Urinary bladder (tissue), 4 donors: ENCODE measurements around the gene SHLD2. TPM values are rescaled to one million over a fixed set of nuclear protein-coding genes. Genes with fewer than 3 reads are reported as not detected.
"Not testable (repeated sequence)": the region's sequence is repeated elsewhere in the genome, so short reads cannot be mapped to it uniquely, and the experiment has no call there.

Source experiments
- DNase-seq: peaks from one replicate; pipeline ENCODE4 v3.0.0-alpha.2; 2015; ENCODE audit errors: extremely low spot score
- H3K27ac ChIP-seq: one replicate; pipeline ENCODE4 v1.5.1; 2013; ENCODE audit warnings: low read depth, mild to moderate bottlenecking, moderate library complexity
- H3K36me3 ChIP-seq: one replicate; pipeline ENCODE4 v1.6.1; 2013; ENCODE audit warnings: mild to moderate bottlenecking, moderate library complexity; ENCODE audit not compliant: insufficient read depth
- H3K4me1 ChIP-seq: one replicate; pipeline ENCODE4 v1.6.1; 2013; ENCODE audit warnings: mild to moderate bottlenecking, moderate library complexity; ENCODE audit not compliant: insufficient read depth
- H3K4me3 ChIP-seq: one replicate; pipeline ENCODE4 v1.5.1; 2013; ENCODE audit warnings: low read depth, low read length
- WGBS: extraction: QIAGEN DNeasy Blood & Tissue Kit; methylation state at CpG from one replicate; pipeline ENCODE4 v1.1.7; 2013; 5-methylcytosine and 5-hydroxymethylcytosine counted together
- polyA plus RNA-seq: library from polyadenylated mRNA; stranded (reverse); fragments of 200-250 nt; gene quantifications from one replicate; pipeline ENCODE4 v1.2.3, GENCODE V29; 2013
- total RNA-seq: library from RNA; depleted of rRNA; stranded (reverse); fragments of >200 nt; gene quantifications from one replicate; pipeline ENCODE4 v1.2.3, GENCODE V29; 2014
- donor health status: healthy with polysubstance abuse.
- donor health status: healthy.

The SHLD2 gene
- total and polyA plus RNA-seq, 2 donors, result 15.0 to 68.2 TPM

DNA sequence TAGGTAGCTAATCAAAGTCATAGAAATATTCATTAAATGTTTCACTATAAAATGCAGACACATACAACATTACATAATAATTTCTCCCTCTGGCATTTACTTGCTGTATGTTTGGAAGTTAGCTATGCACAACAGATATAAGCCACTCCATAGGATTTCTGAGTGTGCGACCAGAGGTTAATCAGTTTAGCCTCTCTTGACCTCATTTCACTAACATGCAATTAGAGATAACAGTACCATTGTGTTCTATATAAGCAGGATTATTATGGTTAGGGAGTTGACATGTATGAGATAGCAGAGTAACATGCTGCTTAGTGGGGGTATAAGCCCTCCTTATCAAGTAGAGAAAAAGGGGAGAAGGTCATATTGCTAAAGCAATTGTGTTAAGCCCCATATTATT is 26.7 kb upstream of the SHLD2 start:
- H3K36me3 ChIP-seq, result peaks cover 2% of the 10 kb centered on the region
- H3K4me1 ChIP-seq, result no peaks in the 10 kb centered on the region
- 85% methylated on average over 1 of the region's 1 CpG for WGBS
- H3K27ac ChIP-seq, result no peak overlapping the region
- no peak for DNase-seq
- H3K4me3 ChIP-seq, result no peak overlapping the region

DNA sequence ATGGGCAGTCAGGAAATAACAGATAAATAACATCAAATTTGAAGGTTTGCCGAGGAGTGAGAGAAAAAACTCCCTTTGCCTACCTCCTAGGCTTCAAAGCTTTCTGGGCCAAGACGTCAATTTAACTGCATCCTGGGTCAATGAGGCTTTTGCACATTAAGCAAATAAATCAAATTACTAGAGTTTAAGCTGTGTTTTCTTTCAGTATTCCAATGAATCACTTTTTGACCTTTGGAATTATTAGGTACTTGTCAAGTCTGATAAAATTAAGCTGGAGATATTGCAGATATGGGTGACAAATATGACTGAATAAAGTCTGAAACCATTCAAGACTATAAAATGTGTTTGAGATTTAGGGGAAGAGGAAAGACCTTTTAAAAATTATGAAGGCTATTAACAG is 22.6 kb upstream of the SHLD2 start:
- WGBS, result 69% methylated on average over 2 of the region's 2 CpGs
- H3K36me3 ChIP-seq, result peaks cover 3% of the 10 kb centered on the region

DNA sequence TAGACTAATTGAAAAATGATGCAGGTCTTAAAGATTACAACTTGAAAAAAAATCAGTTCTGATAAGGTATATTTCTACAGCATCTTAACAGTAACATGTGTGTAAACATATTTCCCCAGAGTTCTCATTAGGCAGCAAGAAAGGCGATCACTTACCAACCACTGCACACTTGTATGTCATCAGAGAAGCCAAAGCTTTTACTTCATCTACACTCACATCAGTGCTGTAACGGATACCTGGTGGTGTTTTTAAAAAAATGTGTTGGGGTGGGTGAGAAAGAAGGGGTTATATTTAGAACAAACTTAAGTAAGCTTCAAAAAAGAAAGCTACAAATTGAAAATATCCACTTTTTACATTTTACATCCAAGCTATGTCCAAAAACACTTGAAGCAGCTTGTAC is 18.6 kb upstream of the SHLD2 start:
- H3K4me1 ChIP-seq, H3K4me3 ChIP-seq, DNase-seq, H3K27ac ChIP-seq, H3K36me3 ChIP-seq: not testable (repeated sequence)
- WGBS, result 94% methylated on average over 2 of the region's 2 CpGs

More for the DNA sequence above, 22.6 kb upstream of the SHLD2 start:
- Histone ChIP-seq H3K4me1 (no peaks in the 10 kb centered on the region), H3K27ac (no peak overlapping the region), H3K4me3 (no peak overlapping the region)
- DNase-seq, result no peak

DNA sequence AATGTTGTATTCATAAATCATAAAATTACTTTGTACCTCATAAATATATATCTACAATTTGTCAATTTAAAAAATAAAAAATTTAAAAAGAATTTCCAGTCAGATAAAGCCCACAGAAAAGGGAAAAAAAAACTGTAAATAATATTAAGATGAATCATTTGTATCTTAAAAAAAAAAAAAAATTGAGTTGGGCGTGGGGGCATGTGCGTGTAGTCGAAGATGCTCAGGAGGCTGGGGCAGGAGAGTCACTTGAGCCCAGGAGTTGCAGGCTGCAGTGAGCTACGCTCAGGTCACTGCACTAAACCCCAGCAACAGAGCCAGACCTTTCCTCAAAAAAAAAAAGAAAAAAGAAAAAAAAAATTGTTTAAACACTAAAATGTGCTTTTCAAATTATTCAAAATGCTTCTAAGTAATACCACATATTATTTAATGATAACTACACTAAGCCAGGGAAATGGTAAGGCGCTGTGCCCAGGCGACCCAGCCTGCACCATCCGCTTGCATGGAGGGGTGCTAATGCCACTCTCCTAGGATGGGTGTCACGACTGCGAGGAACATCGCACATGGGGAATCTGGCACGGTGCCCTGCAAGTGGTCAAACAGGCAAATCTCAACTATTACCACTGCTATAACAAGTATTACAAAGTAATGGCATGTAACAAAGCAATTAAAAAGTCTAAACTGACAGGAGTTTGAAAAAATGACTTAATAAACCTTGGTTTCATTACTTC is 15.7 kb upstream of the SHLD2 start:
- H3K36me3 ChIP-seq, result no peaks in the 10 kb centered on the region
- 76% methylated on average over 11 of the region's 11 CpGs for WGBS
- H3K4me1 ChIP-seq, result no peaks in the 10 kb centered on the region
- no peak overlapping the region for H3K27ac ChIP-seq
- DNase-seq, result no peak
- no peak overlapping the region for H3K4me3 ChIP-seq

DNA sequence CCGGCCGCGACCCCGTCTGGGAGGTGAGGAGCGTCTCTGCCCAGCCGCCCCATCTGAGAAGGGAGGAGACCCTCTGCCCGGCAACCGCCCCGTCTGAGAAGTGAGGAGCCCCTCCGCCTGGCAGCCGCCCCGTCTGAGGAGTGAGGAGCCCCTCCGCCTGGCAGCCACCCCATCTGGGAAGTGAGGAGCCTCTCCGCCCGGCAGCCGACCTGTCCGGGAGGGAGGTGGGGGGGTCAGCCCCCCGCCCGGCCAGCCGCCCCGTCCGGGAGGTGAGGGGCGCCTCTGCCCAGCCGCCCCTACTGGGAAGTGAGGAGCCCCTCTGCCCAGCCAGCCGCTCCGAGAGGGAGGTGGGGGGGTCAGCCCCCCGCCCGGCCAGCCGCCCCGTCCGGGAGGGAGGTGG is 14.4 kb upstream of the SHLD2 start:
- H3K4me1 ChIP-seq, H3K4me3 ChIP-seq, DNase-seq, H3K27ac ChIP-seq, H3K36me3 ChIP-seq: not testable (repeated sequence)
- WGBS, result 95% methylated on average over 24 of the region's 31 CpGs

DNA sequence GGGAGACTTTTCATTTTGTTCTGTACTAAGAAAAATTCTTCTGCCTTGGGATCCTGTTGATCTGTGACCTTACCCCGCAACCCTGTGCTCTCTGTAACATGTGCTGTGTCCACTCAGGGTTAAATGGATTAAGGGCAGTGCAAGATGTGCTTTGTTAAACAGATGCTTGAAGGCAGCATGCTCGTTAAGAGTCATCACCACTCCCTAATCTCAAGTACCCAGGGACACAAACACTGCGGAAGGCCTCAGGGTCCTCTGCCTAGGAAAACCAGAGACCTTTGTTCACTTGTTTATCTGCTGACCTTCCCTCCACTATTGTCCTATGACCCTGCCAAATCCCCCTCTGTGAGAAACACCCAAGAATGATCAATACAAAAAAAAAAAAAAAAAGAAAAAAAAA is 13.4 kb upstream of the SHLD2 start:
- WGBS, result 65% methylated on average over 2 of the region's 3 CpGs
- DNase-seq, H3K27ac ChIP-seq, H3K36me3 ChIP-seq, H3K4me1 ChIP-seq, H3K4me3 ChIP-seq: not testable (repeated sequence)

DNA sequence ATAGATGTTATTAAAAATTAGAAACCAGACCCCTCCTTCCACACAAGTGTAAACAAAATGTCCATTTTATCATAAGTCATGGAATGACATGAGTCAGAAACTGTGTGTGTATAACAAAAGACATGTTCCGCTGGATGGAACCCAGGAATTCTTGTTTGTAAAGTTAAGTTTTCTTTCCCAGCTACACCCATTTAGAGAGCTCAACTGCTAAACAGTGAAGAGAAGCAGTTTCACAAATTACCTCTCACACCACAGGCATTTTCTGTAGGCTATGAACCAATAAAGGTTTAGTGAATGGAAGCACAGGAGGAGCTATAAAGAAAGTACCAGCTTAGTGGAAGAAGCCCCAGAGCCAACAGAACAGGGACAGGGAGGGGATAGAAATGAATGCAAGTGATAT is 12.8 kb upstream of the SHLD2 start:
- H3K27ac ChIP-seq, DNase-seq, H3K4me1 ChIP-seq, H3K4me3 ChIP-seq, H3K36me3 ChIP-seq: not testable (repeated sequence)
- 53% methylated on average over 1 of the region's 1 CpG for WGBS

DNA sequence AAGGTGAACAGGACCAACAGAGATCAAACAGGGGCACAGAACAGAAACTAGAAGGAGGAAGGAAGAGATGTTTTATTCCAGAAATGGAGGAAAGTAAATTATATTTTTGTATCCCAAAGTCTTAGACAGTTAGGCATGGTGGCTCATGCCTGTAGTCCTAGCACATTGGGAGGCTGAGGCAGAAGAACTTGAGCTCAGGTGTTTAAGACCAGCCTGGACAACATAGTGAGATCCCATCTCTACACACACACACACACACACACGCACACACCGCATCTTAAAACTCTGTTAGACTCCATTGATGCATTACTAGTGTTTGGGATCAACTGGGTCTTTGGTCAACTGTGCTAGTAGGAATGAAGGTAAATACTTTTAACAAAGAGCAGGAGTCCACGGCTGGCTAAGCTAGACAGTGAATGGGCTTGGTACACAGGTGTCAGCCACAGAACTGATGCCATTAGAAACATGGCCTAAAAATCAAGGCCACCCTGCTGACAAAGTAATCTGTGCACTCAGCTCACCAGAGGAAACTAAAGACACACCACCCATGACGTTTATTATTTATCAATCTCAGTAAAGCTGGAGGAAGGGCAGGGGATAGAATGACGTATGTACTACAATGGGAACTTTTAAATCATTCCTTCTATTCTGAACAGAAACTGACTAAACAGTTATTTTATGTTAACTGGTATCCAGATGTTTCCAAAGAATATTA is 11.3 kb upstream of the SHLD2 start:
- not testable (repeated sequence) for H3K36me3 ChIP-seq, H3K27ac ChIP-seq, H3K4me3 ChIP-seq, H3K4me1 ChIP-seq, DNase-seq
- WGBS, result 47% methylated on average over 5 of the region's 5 CpGs

DNA sequence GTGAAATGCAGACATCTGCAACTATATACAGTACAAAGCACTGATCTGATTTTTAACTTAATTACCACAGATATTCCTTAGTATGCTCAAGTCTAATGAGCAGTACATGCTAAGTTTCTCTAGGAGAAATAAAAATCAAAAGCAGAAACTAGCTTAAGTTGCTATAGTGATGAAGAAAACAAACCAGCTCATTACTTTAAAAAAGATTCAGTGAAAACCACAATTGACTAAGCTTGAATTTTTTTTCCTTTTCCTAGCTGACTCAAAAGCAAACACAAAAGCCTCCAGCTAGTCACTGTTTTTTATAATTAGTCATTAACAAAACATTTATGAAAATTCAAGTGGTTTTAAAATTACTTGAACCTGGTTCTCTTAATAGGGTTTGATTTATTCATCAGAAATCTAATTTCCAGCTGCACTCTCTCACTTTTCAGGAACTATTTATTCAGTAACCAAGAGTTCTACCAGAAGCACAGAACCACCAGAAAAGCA is 10.7 kb upstream of the SHLD2 start:
- H3K4me1 ChIP-seq, H3K36me3 ChIP-seq, H3K27ac ChIP-seq, DNase-seq, H3K4me3 ChIP-seq: not testable (repeated sequence)

DNA sequence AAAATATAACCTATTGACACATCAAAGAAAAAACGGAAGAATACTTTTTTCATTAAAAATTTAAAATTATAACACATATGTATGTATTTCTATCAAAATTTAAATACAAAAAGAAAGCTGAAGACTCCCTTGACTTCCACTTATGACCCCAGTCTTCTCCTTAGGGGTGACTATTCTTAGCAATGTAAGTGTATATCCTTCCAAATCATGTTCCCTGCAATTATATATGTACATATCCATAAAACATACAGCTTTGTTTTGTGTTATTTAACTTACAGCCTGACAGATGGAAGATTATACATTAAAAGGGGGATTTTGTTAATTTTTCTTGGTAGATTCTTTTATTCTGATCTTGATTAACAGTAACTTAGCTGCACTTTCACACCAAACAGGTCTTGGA is 9.5 kb upstream of the SHLD2 start:
- no peak for DNase-seq
- Histone ChIP-seq H3K4me1 (no peaks in the 10 kb centered on the region), H3K27ac (peak overlapping the region; percentile 10), H3K4me3 (no peak overlapping the region), H3K36me3 (no peaks in the 10 kb centered on the region)
- WGBS, result 88% methylated on average over 1 of the region's 1 CpG

DNA sequence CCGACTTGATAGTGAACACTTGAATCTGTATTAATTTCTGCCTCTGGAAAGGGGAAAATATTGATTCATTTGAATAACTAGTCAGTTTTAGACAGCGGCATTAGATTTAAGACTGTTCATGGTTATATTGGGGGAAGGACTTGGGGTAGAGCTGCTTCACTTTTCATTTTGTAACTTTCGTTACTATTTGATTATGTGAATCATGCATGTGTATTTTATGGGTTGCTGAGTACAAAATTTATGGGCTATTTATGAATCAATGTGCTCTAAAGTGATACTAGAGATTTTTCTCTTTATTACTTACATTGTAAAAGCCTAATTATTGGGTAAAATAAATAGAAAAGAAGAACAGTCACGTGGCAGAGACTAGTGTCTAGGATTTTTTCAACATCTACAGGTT is 5.3 kb upstream of the SHLD2 start:
- Histone ChIP-seq H3K36me3 (no peaks in the 10 kb centered on the region), H3K27ac (no peak overlapping the region), H3K4me1 (no peaks in the 10 kb centered on the region), H3K4me3 (no peak overlapping the region)
- no peak for DNase-seq
- WGBS, result 77% methylated on average over 4 of the region's 4 CpGs

DNA sequence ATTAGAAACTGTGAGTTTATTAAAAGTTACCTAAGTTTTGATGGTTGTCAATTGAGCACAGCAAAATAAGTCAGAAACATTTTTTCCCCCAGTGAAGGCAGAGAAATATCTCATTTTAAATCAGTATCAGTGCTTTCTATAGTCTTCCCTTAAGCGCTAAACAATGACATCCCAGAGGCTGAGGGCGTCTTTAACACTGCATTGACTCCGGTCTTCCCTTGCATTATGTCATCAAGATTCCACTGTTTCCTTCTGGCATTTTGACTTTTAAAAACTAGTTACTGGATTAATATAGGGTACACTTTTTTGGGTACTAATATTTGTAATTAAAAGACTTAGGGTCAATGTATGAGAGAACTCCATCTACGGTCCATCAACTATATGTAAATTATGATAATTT is 4.2 kb upstream of the SHLD2 start:
- no peak for DNase-seq
- H3K4me1 ChIP-seq, result no peaks in the 10 kb centered on the region
- 74% methylated on average over 4 of the region's 4 CpGs for WGBS
- H3K4me3 ChIP-seq, result no peak overlapping the region
- H3K27ac ChIP-seq, result no peak overlapping the region
- no peaks in the 10 kb centered on the region for H3K36me3 ChIP-seq

DNA sequence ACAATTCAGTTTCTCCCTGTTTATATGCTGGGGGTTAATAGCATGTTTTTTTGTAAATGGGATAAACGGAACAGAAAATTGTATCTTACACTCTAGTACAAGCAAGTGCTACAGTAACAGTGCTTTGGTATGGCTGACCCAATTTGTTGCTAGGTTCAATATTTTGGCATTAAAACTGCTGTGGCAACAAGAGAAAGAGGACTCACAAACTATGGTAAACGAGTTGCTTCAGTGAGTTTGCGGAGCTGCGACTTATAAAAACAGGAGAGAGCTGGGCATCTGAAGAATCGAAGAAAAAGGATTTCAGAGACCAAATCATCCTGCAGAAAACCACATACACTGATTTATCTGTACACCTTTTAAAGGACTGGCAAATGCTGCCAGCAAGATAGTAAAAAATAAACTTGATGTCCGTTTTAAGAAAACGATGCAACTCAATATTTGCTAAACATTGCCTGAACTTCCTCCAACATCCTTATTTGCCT is 2.6 kb upstream of the SHLD2 start:
- Histone ChIP-seq H3K4me1 (no peaks in the 10 kb centered on the region), H3K36me3 (no peaks in the 10 kb centered on the region), H3K4me3 (peak overlapping the region; percentile 89), H3K27ac (peak overlapping the region; percentile 49)
- 10% methylated on average over 7 of the region's 7 CpGs for WGBS
- no peak for DNase-seq
